Measurements from ENCODE around the gene PLXNA1. TPM values are rescaled to one million over a fixed set of nuclear protein-coding genes. Genes with fewer than 3 reads are reported as not detected.

PLXNA1 gene
- total RNA-seq, 3 donors from 2014 or later = 21.3 to 32.2 (median 25.9) TPM

GRCh38 chr3:126962756-126963155 is 20.2 kb upstream of the PLXNA1 start:
- Histone ChIP-seq H3K9me3 (no peaks in the 10 kb centered on the region), H3K36me3 (no peaks in the 10 kb centered on the region), H3K27ac (peak overlapping the region; percentile 50 to 78), H3K4me3 (no peak overlapping the region), H3K27me3 (no peaks in the 10 kb centered on the region), H3K4me1 (peaks cover 8 to 10% of the 10 kb centered on the region in 2 donors)
- TF ChIP-seq POLR2AphosphoS5 (IDR thresholded peaks at IDR 0.05) = no peak
- TF ChIP-seq, protein P1, sequence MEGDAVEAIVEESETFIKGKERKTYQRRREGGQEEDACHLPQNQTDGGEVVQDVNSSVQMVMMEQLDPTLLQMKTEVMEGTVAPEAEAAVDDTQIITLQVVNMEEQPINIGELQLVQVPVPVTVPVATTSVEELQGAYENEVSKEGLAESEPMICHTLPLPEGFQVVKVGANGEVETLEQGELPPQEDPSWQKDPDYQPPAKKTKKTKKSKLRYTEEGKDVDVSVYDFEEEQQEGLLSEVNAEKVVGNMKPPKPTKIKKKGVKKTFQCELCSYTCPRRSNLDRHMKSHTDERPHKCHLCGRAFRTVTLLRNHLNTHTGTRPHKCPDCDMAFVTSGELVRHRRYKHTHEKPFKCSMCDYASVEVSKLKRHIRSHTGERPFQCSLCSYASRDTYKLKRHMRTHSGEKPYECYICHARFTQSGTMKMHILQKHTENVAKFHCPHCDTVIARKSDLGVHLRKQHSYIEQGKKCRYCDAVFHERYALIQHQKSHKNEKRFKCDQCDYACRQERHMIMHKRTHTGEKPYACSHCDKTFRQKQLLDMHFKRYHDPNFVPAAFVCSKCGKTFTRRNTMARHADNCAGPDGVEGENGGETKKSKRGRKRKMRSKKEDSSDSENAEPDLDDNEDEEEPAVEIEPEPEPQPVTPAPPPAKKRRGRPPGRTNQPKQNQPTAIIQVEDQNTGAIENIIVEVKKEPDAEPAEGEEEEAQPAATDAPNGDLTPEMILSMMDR (IDR thresholded peaks at IDR 0.05) = no peak
- no peak for TF ChIP-seq POLR2A (IDR thresholded peaks at IDR 0.05)
- DNase-seq (ENCODE audit: low spot score in 2 of 2) = peak in 1 of 2 donors; percentile 45
- intact Hi-C loops (cut with DNase I; ENCODE audit: low total_unique reads) = loop anchor here (2.0 kb wide), 1 partner anchor 48 kb away; no protein-coding TSS in a partner anchor

DNA sequence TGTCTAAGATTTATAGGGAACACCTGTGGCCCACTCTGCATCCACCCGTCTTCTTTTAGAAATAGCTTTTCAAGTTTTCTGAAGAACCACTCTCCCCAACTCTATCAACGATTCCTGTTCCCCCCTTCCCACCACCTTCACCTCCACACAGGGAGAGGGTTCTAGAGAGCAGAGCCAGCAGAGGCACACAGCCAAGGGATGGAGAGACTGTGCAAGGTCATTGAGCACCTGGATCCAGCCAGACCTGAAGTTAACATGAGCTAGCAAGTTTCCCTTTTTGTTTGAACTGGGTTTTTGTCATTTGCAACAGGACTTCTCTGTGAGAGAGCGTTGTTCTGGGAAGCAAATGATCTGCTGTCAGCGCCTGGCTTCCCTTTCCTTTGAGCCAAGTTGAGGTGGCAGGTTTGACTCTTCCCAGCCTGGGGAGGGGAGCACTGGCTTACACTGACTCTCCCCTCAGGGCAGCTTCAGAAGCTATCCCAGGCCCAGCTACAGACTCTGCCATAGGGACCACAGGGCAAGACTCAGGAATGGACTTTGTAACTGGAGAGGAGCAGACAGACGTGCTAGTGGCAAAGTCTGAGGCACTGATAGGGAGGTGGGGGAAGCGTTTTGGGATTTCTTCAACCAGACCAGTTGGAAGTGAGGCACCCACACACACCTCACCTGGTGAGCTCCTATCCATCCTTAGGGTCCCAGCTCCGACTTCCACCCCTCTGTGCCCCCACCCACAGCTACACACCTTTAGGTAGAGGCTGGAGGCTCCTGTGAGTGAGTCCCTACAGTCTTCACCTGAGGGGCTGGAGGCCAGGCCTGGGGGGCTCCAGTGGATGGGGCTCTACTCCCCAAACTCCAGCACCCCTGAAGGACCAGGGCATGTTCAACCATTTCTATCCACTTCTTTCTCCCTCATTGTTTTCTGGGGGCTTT is 19.4 kb upstream of the PLXNA1 start:
- peak in 1 of 2 donors; percentile 22 for DNase-seq (ENCODE audit: low spot score in 2 of 2)
- Histone ChIP-seq H3K4me1 (peaks cover 8 to 10% of the 10 kb centered on the region in 2 donors), H3K27ac (no peak overlapping the region), H3K27me3 (no peaks in the 10 kb centered on the region), H3K4me3 (no peak overlapping the region), H3K9me3 (no peaks in the 10 kb centered on the region), H3K36me3 (no peaks in the 10 kb centered on the region)
- intact Hi-C loops (cut with DNase I; ENCODE audit: low total_unique reads) = loop anchor here (2.0 kb wide), 1 partner anchor 49 kb away; no protein-coding TSS in a partner anchor
- TF ChIP-seq POLR2AphosphoS5 (IDR thresholded peaks at IDR 0.05) (no peak), POLR2A (IDR thresholded peaks at IDR 0.05) (no peak)
- TF ChIP-seq, protein P1 (IDR thresholded peaks at IDR 0.05) = no peak

DNA sequence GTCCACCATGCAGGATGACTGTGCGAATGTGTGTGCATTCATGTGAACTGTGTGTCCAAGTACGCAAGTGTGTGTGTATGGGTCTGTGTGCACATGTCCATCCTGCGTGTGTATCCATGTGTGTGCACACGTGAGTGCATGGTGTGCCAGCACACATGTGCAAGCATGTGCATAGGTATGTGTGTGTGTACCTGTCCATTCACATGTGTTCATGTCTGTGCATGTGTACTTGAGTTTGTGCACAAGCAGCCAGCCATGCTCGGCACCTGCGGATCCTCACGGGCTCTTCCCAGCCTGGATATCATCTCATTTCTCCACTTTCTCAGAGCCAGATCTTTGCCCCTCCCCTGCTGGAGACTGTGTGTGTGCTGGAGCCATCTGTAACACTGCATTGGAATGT is 18.7 kb upstream of the PLXNA1 start:
- no peak for TF ChIP-seq POLR2A (IDR thresholded peaks at IDR 0.05)
- no peak for TF ChIP-seq POLR2AphosphoS5 (IDR thresholded peaks at IDR 0.05)
- TF ChIP-seq, protein P1 (IDR thresholded peaks at IDR 0.05) = no peak
- H3K27me3 ChIP-seq = no peaks in the 10 kb centered on the region
- H3K4me1 ChIP-seq = peaks cover 8 to 10% of the 10 kb centered on the region in 2 donors
- intact Hi-C loops (cut with DNase I; ENCODE audit: low total_unique reads) = no loop called here
- H3K36me3 ChIP-seq = no peaks in the 10 kb centered on the region
- peak in 1 of 2 donors; percentile 22 for DNase-seq (ENCODE audit: low spot score in 2 of 2)
- no peak overlapping the region for H3K27ac ChIP-seq
- no peaks in the 10 kb centered on the region for H3K9me3 ChIP-seq
- no peak overlapping the region for H3K4me3 ChIP-seq

GRCh38 chr3:126964950-126965349 is 18.0 kb upstream of the PLXNA1 start:
- Histone ChIP-seq H3K36me3 (no peaks in the 10 kb centered on the region), H3K9me3 (no peaks in the 10 kb centered on the region), H3K27ac (no peak overlapping the region), H3K27me3 (no peaks in the 10 kb centered on the region), H3K4me3 (no peak overlapping the region), H3K4me1 (peaks cover 8 to 10% of the 10 kb centered on the region in 2 donors)
- intact Hi-C loops (cut with DNase I; ENCODE audit: low total_unique reads) = no loop called here
- TF ChIP-seq, protein P1 (IDR thresholded peaks at IDR 0.05) = no peak
- TF ChIP-seq POLR2A (IDR thresholded peaks at IDR 0.05) = no peak
- TF ChIP-seq POLR2AphosphoS5 (IDR thresholded peaks at IDR 0.05) = no peak
- no peak for DNase-seq (ENCODE audit: low spot score in 2 of 2)

DNA sequence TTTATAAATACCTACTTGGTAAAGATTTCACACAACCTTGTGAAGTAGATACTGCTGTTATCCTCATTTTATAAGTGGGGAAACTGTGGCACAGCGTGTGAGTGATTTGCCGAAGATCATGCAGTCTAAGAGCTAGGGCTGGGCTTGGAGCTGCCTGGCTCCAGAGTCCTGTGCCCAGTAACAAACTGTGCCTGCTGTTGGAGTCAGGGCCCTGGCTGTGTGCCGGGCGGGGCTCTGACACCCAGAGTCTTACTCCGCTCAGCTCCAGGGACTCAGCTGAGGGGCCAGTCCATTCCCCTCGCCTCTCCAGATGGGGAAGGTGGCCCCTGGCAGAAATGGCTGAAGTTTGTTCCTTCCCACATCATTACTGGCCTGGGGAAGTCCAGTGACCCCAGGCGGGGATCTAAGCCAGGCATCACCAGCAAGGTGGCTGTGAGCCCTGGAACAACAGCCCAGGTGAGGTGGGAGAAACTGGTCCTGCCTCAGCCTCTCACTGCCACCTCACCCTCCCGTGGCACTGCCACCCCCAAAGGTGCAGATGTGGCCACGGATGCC is 17.3 kb upstream of the PLXNA1 start:
- intact Hi-C loops (cut with DNase I; ENCODE audit: low total_unique reads) = no loop called here

More for the DNA sequence above, 17.3 kb upstream of the PLXNA1 start:
- TF ChIP-seq POLR2AphosphoS5 (IDR thresholded peaks at IDR 0.05) = no peak
- TF ChIP-seq, protein P1 (IDR thresholded peaks at IDR 0.05) = no peak
- TF ChIP-seq POLR2A (IDR thresholded peaks at IDR 0.05) = no peak
- no peak for DNase-seq (ENCODE audit: low spot score in 2 of 2)
- Histone ChIP-seq H3K9me3 (no peaks in the 10 kb centered on the region), H3K4me3 (no peak overlapping the region), H3K27ac (no peak overlapping the region), H3K4me1 (peaks cover 8 to 10% of the 10 kb centered on the region in 2 donors), H3K36me3 (no peaks in the 10 kb centered on the region), H3K27me3 (no peaks in the 10 kb centered on the region)
